Measurements from ENCODE around the gene SSRP1.
A peak's percentile ranks its signal among the peaks of the same experiment; 100 is the strongest.

The SSRP1 gene

GRCh38 chr11:57359896-57360690, 24.4 kb upstream of the SSRP1 start:
- DNase-seq (ENCODE audit: low read depth): no peak

- no peak for DNase-seq (ENCODE audit: low read depth)
Measured at GRCh38 chr11:57359396-57359795, 23.7 kb upstream of the SSRP1 start.

- DNase-seq (ENCODE audit: low read depth): no peak
Measured at GRCh38 chr11:57358991-57359390, 23.3 kb upstream of the SSRP1 start.

GRCh38 chr11:57358543-57358961, 22.9 kb upstream of the SSRP1 start:
- no peak for DNase-seq (ENCODE audit: low read depth)

- no peak for DNase-seq (ENCODE audit: low read depth)
Measured at GRCh38 chr11:57357856-57358255, 22.2 kb upstream of the SSRP1 start.

GRCh38 chr11:57357310-57357709, 21.6 kb upstream of the SSRP1 start:
- DNase-seq (ENCODE audit: low read depth): no peak

- no peak for DNase-seq (ENCODE audit: low read depth)
Measured at GRCh38 chr11:57356268-57356667, 20.6 kb upstream of the SSRP1 start.

- DNase-seq (ENCODE audit: low read depth): no peak
Measured at GRCh38 chr11:57354699-57355098, 19.0 kb upstream of the SSRP1 start.

- no peak for DNase-seq (ENCODE audit: low read depth)
Measured at GRCh38 chr11:57353852-57354251, 18.2 kb upstream of the SSRP1 start.

GRCh38 chr11:57353446-57353845, 17.8 kb upstream of the SSRP1 start:
- DNase-seq (ENCODE audit: low read depth): no peak

- DNase-seq (ENCODE audit: low read depth): no peak
Measured at GRCh38 chr11:57353036-57353435, 17.3 kb upstream of the SSRP1 start.

- DNase-seq (ENCODE audit: low read depth): peak; percentile 34
Measured at GRCh38 chr11:57349491-57350274, 14.0 kb upstream of the SSRP1 start.

GRCh38 chr11:57348636-57349313, 13.1 kb upstream of the SSRP1 start:
- no peak for DNase-seq (ENCODE audit: low read depth)

- no peak for DNase-seq (ENCODE audit: low read depth)
Measured at GRCh38 chr11:57348052-57348451, 12.4 kb upstream of the SSRP1 start.

GRCh38 chr11:57347336-57347735, 11.6 kb upstream of the SSRP1 start:
- DNase-seq (ENCODE audit: low read depth): no peak

GRCh38 chr11:57345555-57346211, 10.0 kb upstream of the SSRP1 start:
- peak; percentile 41 for DNase-seq (ENCODE audit: low read depth)

GRCh38 chr11:57344826-57345225, 9.1 kb upstream of the SSRP1 start:
- no peak for DNase-seq (ENCODE audit: low read depth)

- no peak for DNase-seq (ENCODE audit: low read depth)
Measured at GRCh38 chr11:57343825-57344224, 8.1 kb upstream of the SSRP1 start.

- no peak for DNase-seq (ENCODE audit: low read depth)
Measured at GRCh38 chr11:57342702-57343101, 7.0 kb upstream of the SSRP1 start.

GRCh38 chr11:57341250-57341808, 5.6 kb upstream of the SSRP1 start:
- DNase-seq (ENCODE audit: low read depth): no peak

- DNase-seq (ENCODE audit: low read depth): no peak
Measured at GRCh38 chr11:57340039-57340615, 4.4 kb upstream of the SSRP1 start.

GRCh38 chr11:57339328-57339727, 3.6 kb upstream of the SSRP1 start:
- no peak for DNase-seq (ENCODE audit: low read depth)
